ENCODE results near the gene IGFBP6.
A peak's percentile ranks its signal among the peaks of the same experiment; 100 is the strongest.
"Not testable (repeated sequence)": the region's sequence is repeated elsewhere in the genome, so short reads cannot be mapped to it uniquely, and the experiment has no call there.

IGFBP6 gene

GRCh38 chr12:53071591-53072551 is 25.6 kb upstream of the IGFBP6 start:
- DNase-seq, result no peak

DNA sequence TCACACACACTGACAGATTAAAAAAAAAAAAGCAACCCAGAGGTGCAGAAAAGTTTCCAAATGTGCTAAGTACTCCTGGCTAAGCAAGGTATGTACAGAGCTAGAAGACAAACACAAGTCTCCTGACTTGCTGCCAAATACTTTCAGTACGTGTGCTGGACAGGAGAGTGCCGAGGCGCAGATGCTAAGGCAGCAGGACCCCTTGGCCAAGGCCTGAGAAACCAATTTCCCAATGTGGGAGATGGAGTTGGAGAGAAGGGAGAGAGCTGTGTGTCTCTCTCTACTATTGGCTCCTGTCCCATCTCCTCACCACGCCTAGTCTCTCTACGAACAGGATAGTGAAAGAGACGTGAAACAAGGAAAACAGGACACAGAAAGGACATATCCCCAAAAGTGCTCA is 23.6 kb upstream of the IGFBP6 start:
- no peak for DNase-seq

DNA sequence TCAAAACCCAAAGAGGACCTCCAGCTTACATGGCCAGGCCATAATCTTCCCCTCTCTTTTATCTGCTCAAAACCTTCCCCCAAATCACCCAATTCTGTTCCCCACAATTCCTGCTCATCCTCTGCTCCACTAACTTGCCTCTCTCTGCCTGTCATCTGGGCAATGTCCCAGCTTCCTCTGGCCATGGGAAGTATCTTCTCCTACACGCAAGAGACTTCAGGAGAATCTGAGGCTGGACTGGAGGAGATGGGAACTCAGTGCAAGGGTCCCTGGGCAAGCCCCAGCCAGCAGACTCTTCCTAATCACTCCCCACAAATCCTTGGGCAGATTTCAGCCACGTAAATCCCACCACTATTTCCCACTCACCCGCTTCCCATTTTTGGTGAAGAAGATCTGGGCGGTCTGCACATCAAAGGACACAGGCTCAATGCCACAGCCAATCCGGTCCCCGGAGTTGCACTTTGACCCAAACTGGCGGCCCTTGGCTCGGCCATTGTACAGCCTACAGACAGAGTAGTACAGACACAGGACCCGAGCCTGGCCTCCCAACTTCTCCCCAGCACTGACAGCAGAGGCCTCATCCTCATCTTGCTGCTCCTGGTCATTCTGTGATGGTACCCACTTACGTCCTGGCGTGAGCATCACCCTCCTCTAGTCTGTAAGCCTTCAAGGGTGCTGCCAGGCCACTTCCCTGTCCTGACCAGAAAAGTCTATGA is 23.0 kb upstream of the IGFBP6 start:
- DNase-seq, result no peak

DNA sequence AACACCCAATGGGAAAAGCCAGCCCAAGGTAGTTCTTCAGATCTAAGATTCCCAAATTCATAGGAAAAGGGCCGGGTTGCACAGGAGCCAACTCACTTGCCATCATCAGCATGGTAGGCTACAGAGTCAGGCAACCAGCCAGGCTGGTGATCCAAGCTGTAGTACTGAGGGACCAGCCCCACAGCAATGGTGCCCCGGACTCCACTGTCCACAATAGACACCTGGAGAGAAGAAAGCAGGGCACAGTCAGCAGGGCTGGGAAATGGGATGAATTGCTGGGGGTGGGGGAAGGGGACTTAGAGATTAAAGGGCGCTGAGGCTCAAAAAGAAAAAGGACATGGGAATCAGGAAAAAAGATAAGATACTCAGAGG is 22.5 kb upstream of the IGFBP6 start:
- DNase-seq, result no peak

DNA sequence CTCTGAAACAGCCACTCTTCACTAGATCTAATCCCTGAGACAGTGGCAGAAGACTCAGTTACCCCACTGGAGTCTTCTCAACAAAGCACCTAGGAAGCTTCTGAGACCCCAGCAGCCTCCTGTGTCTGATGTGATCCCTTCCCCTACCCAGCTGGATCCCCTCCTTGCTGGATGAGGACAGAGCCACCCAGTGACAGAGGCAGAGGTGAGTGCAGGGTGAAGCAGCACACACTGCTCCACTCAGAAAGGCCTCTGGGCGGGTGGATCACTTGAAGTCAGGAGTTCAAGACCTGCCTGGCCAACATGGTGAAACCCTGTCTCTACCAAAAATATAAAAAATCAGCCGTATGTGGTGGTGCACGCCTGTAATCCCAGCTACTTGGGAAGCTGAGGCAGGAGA is 21.0 kb upstream of the IGFBP6 start:
- DNase-seq, result no peak

- no peak for DNase-seq
Observed at GRCh38 chr12:53077030-53077429, 20.4 kb upstream of the IGFBP6 start.

DNA sequence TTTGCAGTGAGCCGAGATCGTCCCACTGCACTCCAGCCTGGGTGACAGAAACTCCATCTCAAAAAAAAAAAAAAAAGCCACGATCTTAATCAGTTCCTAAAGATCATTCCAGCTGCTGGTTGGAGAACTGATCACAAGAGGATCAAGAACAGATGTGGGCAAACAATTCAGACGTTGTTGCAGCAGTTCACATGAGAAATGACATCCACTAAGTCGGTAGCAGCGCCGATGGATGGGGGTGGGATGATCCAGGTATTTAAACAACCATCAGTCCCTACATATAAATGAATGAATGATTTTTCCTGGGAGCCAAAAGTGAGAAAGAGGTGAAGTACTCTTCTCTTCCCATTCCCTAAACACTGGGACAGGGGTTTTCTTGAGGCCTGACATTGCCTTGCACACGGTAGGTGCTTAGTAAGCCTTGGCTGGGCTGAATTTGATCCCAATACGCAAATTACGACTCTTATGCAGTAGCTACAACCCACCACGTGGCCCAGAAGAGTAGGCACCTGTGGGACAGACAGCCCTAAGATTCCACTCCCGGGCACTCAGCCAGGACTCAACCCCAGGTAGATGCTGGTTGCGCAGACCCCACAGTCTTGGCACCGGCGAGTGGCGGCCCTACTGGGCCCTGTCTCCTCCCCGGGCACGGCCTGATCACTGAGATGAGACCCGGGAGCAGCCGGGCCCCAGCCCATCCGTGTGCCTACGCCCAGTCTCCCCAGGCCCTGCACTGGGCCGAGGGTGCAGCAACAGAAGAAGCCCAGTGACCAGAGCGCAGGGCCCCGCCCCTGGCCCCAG is 18.8 kb upstream of the IGFBP6 start:
- DNase-seq, result no peak

DNA sequence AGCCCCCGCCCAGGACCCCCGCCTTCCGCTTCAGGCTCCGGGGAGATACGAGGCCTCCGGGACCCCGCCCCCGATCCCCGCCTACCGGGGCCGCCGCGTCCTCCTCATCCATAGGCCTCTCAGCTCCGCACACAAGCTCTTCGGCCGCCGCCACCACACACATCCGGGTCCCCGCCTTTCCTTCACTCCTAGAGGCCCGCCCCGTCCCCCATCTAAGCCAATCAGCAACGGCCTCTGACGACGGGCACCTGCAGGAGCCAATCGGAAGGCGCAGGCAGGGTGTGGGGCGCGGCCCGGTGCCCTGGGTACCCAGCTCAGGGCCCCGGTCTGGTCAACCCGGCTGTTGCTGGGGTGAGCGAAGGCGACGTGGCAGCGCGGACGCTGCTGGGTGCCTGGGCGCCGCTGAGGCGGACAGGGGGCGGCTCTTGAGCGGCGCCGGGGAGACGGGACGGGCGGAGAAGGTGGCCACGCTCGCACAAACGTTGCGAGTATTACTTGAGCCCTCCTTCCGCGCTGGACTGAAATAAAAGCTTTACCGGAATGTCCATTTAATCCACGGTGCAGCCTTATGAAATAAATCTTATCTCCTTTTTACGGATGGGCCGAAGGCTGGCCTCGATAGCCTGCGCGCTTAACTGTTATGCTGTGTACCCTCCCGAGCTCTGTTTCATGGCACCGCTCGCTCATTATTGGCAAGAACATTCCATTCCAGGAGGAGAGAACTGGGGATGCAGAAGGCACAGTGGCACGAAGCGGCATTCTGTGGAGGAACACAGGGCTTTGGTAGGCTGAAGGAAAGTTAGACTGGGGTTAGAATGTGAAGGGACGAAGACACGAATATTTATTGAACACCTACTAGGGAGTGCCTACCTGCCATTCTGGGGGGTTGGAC is 18.0 kb upstream of the IGFBP6 start, which contains the start of gene SPRYD3:
Gene SPRYD3 (minus strand): TSS at position 165 of the 892 bp plus-strand sequence. CDS start 57 bp downstream, at position 108.
- DNase-seq, result peak; percentile 37

DNA sequence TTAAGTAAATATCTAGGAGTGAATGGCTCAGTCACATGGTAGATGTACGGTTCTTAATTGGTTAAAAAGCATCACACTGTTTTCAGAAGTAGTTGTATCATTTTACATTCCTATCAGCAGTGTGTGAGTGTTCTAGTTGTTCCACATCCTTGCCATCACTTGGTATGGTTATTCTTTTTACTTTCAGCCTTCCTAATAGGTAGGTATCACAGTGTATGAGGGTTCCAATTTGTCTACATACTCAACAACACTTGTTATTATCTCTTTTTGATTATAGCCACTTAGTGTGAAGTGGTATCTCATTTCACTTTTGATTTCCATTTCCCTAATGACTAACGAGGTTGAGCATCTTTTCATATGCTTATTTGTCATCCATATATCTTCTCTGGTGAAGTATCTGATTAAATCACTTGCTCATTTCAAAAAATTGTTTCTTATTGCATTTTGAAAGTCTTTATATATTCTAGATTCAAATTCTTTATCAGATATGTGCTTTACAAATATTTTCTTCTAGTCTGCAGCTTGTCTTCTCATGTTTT is 14.8 kb upstream of the IGFBP6 start:
- DNase-seq, result no peak

DNA sequence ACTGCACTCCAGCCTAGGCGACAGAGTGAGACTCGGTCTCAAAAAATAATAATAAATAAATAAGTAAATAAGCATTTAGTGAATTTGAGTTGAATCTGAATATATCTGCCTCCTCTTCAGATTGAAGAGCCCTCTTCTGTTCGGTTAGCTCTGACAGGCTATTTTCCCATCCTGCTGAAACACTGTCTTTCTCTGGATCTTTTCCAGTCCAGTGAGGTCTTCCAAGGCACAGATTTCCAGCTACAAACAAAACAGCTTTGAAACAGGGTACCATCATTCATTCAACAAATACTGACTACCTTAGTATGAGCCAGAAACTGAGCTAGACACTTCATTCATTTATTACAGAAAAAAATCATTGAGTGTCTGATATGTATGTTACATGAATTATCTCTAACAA is 11.1 kb upstream of the IGFBP6 start:
- DNase-seq, result no peak

GRCh38 chr12:53090105-53090504 is 7.4 kb upstream of the IGFBP6 start:
- DNase-seq, result no peak

DNA sequence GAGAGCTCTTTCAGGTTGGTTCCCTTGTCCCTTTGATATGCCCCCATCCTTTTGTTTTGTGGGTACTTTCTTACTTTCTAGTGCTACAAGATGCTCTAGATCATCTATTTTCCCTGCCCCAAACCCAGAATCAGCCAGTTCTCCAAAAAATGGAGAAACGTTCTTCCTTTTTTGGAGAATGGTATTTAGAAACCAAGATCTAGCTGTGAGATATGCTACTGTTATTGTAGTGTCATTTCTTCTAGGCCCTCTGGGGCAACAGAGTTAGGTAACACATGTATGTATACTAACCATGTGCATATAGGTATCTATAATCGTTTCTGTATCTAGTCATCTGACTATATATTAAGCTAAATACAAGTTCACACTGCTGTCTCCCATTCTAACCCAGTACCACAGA is 6.9 kb upstream of the IGFBP6 start:
- DNase-seq, result no peak

DNA sequence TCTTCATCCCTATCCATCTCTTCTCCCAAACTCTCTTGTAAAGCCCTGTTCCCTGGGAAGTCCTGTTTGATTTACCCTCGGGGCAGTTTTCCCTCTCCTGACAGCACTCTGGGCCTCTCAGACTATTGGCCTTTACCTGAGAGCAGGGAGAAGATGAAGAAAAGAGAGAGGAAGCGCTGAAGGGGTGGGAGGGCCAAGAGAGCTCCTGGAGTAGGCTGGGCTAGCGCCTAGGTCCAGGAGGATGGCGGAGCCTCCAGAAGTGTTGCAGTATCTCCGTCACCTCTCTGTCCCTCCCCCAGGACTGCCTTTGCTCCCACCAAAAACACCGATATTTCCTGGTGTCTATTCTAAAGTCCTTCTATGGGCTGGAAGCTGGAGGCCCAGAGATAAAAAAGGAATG is 5.7 kb upstream of the IGFBP6 start:
- DNase-seq, result no peak

- no peak for DNase-seq
Observed at GRCh38 chr12:53093777-53094393, 3.6 kb upstream of the IGFBP6 start.

- DNase-seq, result no peak
Observed at GRCh38 chr12:53094394-53094787, 3.1 kb upstream of the IGFBP6 start.

- not testable (repeated sequence) for DNase-seq
Observed at GRCh38 chr12:53094796-53095595, 2.5 kb upstream of the IGFBP6 start.

GRCh38 chr12:53095596-53095895 is 1.9 kb upstream of the IGFBP6 start:
- DNase-seq, result not testable (repeated sequence)

GRCh38 chr12:53096089-53096741 is 1.3 kb upstream of the IGFBP6 start:
- no peak for DNase-seq

DNA sequence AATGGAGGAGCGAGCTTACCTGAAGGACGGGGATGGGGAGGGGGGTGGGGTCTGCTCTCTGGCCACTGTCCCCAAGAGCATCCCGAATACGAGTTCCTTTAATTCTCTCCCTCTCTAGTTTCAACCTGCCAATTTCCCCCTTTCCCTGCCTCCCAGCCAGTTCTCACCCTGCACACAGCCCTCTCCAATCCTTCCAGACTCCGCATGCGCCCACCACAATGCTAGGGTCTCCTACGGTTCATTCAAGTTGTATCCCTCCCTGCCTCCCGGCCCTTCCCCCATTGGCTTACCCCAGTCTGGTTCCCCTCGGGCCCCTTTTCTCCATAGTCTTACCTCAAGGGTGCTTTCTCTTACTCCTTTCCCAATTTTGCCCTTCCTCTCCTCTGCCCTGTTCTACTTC is 708 bp upstream of the IGFBP6 start:
- no peak for DNase-seq

DNA sequence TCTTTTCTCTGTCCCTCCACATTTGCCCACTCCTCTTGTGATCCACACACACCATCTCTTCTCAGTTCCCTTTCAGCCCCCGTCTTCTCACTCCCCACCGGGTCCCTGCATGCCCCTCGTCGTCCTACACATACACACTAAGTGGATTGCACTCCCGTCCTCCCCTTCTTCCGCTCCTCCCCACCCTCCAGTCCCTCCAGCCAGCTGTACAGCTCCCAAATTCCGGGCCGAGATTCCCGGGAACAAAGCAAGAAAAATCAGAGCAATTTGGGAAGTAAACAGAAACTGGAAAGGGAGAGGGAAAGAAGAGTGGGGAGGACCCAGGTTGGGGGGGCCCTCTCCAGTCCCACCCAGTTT is 282 bp upstream of the IGFBP6 start:
- DNase-seq, result no peak

Measured in KG1 (cell line).